Adipocyte (in vitro differentiated cells): Measurements from ENCODE around the gene ARFIP1.
"Not testable (repeated sequence)": the region's sequence is repeated elsewhere in the genome, so short reads cannot be mapped to it uniquely, and the experiment has no call there.

Experiments
- DNase-seq: peaks from one replicate; pipeline ENCODE4 v3.0.0-alpha.2; 2015; ENCODE audit warnings: low read depth
- H3K27me3 ChIP-seq: replicated peaks from 2 replicates; pipeline ENCODE4 v1.7.0; 2013; ENCODE audit warnings: mild to moderate bottlenecking, low read length, moderate library complexity; ENCODE audit not compliant: control insufficient read depth, insufficient read depth
- H3K36me3 ChIP-seq: 2 replicates; pipeline ENCODE4 v1.7.0; 2013; ENCODE audit warnings: low read length, mild to moderate bottlenecking, moderate library complexity; ENCODE audit not compliant: control insufficient read depth, insufficient read depth, severe bottlenecking
- H3K4me1 ChIP-seq: 2 replicates; pipeline ENCODE4 v1.7.0; 2013; ENCODE audit warnings: mild to moderate bottlenecking, low read length, moderate library complexity; ENCODE audit not compliant: control insufficient read depth, insufficient read depth
- H3K4me3 ChIP-seq: 2 replicates; pipeline ENCODE4 v1.7.0; 2013; ENCODE audit warnings: mild to moderate bottlenecking, low read length, moderate library complexity
- H3K9ac ChIP-seq: 2 replicates; pipeline ENCODE4 v1.7.0; 2013; ENCODE audit warnings: mild to moderate bottlenecking, low read length, moderate library complexity
- H3K9me3 ChIP-seq: 2 replicates; pipeline ENCODE4 v1.7.0; 2013; ENCODE audit warnings: mild to moderate bottlenecking, low read length, moderate library complexity; ENCODE audit not compliant: control insufficient read depth

Gene ARFIP1, protein sequence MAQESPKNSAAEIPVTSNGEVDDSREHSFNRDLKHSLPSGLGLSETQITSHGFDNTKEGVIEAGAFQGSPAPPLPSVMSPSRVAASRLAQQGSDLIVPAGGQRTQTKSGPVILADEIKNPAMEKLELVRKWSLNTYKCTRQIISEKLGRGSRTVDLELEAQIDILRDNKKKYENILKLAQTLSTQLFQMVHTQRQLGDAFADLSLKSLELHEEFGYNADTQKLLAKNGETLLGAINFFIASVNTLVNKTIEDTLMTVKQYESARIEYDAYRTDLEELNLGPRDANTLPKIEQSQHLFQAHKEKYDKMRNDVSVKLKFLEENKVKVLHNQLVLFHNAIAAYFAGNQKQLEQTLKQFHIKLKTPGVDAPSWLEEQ

DNA sequence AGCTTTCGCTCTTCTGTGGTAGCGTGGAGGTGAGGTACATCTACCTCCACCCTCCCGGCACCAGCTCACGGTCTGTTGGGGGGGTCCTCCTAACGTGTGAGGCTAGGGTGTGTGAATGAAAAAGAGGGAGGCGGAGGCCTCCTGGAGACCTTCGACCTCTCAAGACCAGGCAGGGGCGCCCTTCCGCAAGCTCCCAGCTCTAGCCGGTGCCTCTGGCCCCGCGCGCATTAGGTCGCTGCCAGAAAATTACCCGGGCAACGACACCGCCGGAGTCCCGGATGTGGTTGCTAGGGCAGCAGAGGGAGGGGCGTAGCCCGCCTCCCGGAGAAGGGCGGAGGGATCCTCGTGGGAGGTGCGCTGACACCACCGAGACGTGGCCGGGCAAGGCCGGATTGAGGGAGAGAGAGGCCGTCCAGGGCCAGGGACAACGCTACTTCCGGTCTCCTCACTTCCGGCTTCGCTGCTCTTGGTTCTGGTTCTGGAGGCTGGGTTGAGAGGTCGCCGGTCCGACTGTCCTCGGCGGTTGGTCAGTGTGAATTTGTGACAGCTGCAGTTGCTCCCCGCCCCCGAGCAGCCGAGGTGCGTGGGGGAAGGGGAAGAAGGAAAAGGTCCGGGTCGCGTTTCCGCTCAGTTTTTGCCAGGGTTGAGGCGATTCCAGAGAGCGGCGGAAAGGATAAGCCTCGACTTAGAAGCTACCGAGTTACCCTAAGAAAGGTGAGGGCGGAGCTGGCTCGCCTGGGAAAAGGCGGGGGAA, at the start of gene ARFIP1, which contains the start of gene TIGD4:
Gene ARFIP1, plus strand, starts transcription at position 442 of the 754 bp plus-strand sequence. CDS start 49,680 bp downstream, outside the sequence.
Gene TIGD4, minus strand, starts transcription at position 218 of the 754 bp plus-strand sequence. CDS start 8,726 bp downstream, outside the sequence.
- peak; percentile 98 for DNase-seq
- H3K4me3 ChIP-seq = peak within 1 kb of the TSS; percentile 98
- no peaks in the 10 kb centered on the region for H3K9me3 ChIP-seq
- peak within 1 kb of the TSS; percentile 92 for H3K9ac ChIP-seq
- H3K27me3 ChIP-seq = no peaks in the 10 kb centered on the region
- H3K4me1 ChIP-seq = peaks cover 29% of the 10 kb centered on the region
- no peaks in the 10 kb centered on the region for H3K36me3 ChIP-seq

DNA sequence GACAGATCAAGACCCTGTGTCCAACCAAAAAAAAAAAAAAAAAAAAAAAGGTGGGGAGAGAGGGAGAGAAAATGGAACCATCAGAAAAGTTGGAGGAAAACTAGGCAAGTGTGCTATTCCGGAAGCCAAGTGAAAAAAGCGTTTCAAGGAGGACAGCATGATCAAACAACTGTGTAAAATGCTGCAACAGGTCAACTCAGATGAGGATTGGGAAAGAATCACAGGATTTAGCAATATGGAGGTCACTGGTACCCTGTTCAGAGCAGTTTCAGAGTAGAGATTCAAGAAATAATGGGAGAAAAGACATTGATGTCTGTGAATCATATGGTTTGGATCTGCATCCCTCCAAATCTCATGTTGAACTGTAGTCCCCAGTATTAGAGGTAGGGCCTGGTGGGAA, 47.8 kb upstream of the ARFIP1 start:
- Histone ChIP-seq H3K9ac (no peak overlapping the region), H3K27me3 (peaks cover 13% of the 10 kb centered on the region), H3K9me3 (no peaks in the 10 kb centered on the region), H3K4me1 (no peaks in the 10 kb centered on the region), H3K36me3 (no peaks in the 10 kb centered on the region), H3K4me3 (no peak overlapping the region)
- no peak for DNase-seq

DNA sequence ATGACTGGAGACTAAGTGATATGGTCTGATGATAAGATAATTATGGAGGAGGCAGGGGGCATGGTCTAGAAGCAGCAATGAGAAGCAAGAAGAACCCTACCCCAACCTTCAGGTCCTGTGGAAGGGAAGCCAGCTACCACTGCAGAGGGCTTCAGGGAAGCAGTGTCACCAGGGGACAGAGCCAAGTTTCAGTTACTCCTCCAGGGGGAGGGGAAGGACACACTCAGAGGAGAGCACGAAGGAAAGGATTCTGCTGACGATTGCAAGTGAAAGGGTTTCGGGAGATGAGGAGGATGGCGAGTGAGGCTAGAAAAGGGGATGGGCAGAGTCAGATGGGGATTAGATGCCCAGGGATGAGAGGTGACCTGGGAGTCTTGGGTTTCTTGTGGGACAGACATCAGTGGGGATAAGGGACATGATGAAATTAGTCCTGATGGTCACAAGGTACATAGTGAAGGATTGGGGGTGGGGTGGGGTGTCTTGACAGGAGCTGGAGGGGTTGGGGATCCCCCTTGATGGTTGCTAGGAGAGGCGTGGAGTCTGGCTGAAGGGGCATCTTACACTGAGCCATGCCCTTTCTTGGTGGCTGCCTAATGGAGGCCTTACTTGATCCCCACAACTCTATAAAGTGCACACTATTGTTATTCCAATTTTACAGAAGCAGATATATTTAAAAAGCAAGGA, 45.6 kb upstream of the ARFIP1 start:
- Histone ChIP-seq H3K9me3 (no peaks in the 10 kb centered on the region), H3K9ac (no peak overlapping the region), H3K4me1 (no peaks in the 10 kb centered on the region), H3K27me3 (peaks cover 14% of the 10 kb centered on the region), H3K36me3 (no peaks in the 10 kb centered on the region), H3K4me3 (no peak overlapping the region)
- no peak for DNase-seq

DNA sequence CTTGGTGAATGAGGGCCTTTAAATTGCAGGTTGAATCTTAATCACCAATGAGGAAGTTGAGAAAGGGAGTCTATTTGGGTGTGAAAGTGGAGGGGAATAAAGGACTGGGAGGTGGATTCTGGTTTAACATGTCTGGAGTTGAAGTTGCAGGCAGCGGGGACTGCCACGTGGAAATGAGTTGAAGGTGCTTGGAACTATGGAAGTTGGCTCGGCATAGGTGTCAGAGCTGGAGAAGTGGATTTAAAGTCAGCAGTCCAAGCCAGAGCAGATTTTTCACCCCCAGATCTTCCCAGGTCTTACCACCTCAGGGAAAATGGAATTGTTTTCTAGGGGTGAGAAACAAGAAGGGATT, 45.1 kb upstream of the ARFIP1 start:
- Histone ChIP-seq H3K27me3 (peaks cover 14% of the 10 kb centered on the region), H3K36me3 (no peaks in the 10 kb centered on the region), H3K9me3 (no peaks in the 10 kb centered on the region), H3K9ac (no peak overlapping the region), H3K4me3 (no peak overlapping the region), H3K4me1 (no peaks in the 10 kb centered on the region)
- no peak for DNase-seq

DNA sequence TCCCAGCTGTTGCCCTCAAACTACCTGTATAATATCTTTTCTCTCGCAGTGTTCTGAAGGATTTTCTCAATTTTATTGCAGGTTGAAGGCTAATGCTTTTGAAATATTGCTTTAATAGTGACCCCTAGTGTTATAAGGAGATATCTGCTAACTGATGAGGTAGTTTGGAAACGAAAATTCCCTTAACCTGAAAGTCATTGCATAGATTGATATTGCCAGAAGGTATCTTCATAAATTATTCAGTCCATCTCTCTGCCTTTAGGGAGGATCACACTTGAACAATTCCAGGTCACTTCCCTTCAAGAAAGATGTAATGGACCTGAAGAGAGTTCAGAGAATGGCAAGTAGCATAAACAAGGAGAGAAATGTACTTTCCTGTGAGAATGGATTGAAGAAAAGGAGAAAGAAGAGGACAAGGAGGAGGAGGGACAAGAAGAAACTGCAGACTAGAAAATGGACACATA, 44.3 kb upstream of the ARFIP1 start:
- Histone ChIP-seq H3K9me3 (no peaks in the 10 kb centered on the region), H3K4me1 (no peaks in the 10 kb centered on the region), H3K4me3 (no peak overlapping the region), H3K36me3 (no peaks in the 10 kb centered on the region), H3K9ac (no peak overlapping the region), H3K27me3 (peaks cover 14% of the 10 kb centered on the region)
- DNase-seq = peak; percentile 61

DNA sequence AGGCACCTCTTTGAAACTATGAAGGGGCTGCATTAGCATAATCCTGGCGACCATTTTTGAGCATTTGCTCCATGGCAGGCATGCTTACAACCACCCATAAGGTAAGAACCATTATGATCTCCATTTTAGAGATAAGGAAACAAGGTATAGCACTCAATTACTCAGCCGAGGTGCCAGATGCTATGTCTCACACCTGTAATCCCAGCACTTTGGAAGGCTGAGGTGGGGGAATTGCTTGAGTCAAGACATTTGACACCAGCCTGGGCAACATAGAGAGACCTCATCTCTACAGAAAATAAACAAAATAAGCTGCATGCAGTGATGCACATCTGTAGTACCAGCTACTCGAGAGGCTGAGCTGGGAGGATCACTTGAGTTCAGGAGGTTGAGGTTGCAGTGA, 43.8 kb upstream of the ARFIP1 start:
- no peaks in the 10 kb centered on the region for H3K36me3 ChIP-seq
- no peaks in the 10 kb centered on the region for H3K9me3 ChIP-seq
- H3K4me3 ChIP-seq = no peak overlapping the region
- DNase-seq = no peak
- H3K27me3 ChIP-seq = peaks cover 14% of the 10 kb centered on the region
- H3K4me1 ChIP-seq = no peaks in the 10 kb centered on the region
- no peak overlapping the region for H3K9ac ChIP-seq

DNA sequence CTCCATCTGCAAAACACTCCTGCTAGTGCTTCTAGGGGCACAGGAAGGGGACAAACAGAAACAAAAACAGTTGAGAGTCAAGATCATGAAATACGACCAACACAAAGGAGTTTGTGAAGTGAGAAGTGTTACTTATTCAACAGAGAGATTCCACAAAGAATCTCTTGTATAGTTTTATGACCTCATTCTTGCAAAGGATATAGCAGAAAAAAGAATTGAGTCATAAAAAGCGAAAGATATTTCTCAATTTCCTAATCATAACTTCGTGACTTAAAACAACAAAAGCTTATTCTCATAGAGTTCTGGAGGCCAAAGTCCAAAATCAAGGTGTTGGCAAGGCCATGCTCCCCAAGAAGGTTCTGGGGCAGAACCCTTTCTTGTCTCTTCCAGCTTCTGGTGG, 40.9 kb upstream of the ARFIP1 start:
- DNase-seq = peak; percentile 14
- Histone ChIP-seq H3K9me3 (no peaks in the 10 kb centered on the region), H3K4me1 (no peaks in the 10 kb centered on the region), H3K27me3 (peaks cover 14% of the 10 kb centered on the region), H3K4me3 (no peak overlapping the region), H3K36me3 (no peaks in the 10 kb centered on the region), H3K9ac (no peak overlapping the region)

DNA sequence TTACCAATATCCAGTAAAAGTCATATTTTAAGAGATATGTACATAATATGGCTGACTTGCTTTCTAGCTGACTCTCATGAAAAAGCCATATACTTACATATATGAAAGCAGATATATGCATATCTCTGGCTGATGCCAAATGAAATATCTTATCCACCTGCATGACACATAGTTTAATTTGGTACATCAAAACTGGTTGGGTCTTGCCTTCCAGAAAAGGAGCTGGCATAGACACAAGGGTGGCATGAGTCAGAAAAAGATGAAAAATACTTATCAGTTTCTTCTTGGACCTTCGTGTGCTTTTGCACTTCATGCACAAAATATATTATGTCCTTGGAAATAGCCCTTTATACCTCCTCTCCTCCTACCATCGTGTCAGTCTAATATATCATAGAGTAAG, 32.3 kb upstream of the ARFIP1 start:
- Histone ChIP-seq H3K9me3 (peaks cover 4% of the 10 kb centered on the region), H3K9ac (no peak overlapping the region), H3K4me1 (no peaks in the 10 kb centered on the region), H3K27me3 (no peaks in the 10 kb centered on the region), H3K36me3 (no peaks in the 10 kb centered on the region), H3K4me3 (no peak overlapping the region)
- no peak for DNase-seq

DNA sequence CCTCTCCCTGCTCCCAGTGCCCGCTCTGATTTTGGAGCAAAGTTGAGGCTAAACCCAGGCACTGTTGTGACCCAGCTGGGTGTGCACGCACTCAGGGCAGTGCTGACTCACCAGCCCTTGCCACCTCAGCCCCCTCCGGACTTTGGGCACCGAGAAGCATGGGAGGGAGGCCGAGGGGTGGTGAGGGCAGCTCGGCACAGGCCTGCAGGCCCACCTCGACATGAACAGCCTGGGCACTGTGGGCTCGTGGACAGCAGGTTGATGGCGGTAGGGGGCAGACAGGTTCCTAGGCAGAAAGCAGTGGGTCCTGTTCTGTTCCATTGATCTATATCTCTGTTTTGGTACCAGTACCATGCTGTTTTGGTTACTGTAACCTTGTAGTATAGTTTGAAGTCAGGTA, 31.1 kb upstream of the ARFIP1 start:
- H3K9me3 ChIP-seq = peaks cover 4% of the 10 kb centered on the region
- H3K36me3 ChIP-seq = no peaks in the 10 kb centered on the region
- no peak overlapping the region for H3K4me3 ChIP-seq
- H3K4me1 ChIP-seq = no peaks in the 10 kb centered on the region
- DNase-seq = no peak
- H3K9ac ChIP-seq = no peak overlapping the region
- no peaks in the 10 kb centered on the region for H3K27me3 ChIP-seq

DNA sequence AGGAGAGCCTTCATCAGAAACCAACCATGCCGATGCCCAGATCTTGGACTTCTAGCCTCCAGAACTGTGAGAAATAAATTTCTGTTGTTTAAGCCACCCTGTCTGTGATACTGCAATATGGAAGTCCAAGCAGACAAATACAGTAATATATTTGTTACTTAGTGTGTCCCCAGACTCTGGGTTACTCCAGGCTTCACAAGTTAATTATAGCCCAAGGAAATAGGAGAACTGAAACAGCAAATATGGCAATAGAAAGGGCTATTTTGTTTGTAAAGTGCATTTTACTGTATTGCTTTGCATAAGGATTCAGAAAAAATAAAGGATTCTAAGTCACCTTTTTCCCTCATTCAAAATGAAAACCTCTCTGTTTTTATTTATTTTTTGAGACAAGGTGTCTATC, 16.0 kb upstream of the ARFIP1 start:
- no peak for DNase-seq
- no peak overlapping the region for H3K4me3 ChIP-seq
- H3K9me3 ChIP-seq = no peaks in the 10 kb centered on the region
- no peak overlapping the region for H3K9ac ChIP-seq
- no peaks in the 10 kb centered on the region for H3K27me3 ChIP-seq
- H3K4me1 ChIP-seq = no peaks in the 10 kb centered on the region
- H3K36me3 ChIP-seq = no peaks in the 10 kb centered on the region

DNA sequence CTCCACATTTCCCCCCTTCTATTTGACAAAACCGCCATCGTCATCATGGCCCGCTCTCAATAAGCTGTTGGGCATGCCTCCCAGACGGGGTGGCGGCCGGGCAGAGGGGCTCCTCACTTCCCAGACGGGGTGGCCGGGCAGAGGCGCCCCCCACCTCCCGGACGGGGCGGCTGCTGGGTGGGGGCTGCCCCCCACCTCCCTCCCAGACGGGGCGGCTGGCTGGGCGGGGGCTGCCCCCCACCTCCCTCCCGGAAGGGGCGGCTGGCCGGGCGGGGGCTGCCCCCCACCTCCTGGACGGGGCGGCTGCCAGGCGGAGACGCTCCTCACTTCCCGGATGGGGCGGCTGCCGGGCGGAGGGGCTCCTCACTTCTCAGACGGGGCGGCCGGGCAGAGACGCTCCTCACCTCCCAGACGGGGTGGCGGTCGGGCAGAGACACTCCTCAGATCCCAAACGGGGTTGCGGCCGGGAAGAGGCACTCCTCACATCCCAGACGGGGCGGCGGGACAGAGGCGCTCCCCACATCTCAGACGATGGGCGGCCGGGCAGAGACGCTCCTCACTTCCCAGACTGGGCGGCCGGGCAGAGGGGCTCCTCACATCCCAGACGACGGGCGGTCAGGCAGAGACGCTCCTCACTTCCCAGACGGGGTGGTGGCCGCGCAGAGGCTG, 14.6 kb upstream of the ARFIP1 start:
- not testable (repeated sequence) for DNase-seq, H3K4me3 ChIP-seq, H3K9me3 ChIP-seq, H3K9ac ChIP-seq, H3K27me3 ChIP-seq, H3K4me1 ChIP-seq, H3K36me3 ChIP-seq
